ENCODE measurements around the gene RNF112.

DNA sequence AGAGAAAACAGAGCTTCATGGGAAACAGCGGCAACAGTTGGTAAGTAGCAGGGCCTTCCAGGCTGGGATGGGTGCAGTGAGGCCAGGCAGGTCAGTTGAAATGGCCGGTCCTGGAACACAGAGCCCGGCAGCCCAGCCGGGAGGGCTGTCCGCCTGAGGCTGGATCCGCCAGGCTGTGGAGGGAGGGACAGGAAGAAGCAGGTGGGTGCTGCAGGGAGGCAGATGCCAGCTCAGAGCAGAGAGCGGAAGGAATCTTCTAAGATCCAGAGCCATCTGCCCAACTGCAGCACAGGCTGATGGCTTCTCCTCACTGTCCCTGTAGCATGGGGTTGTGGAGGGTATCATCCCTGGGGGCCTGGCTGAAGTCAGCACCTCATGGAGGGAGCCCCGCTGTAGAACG, 599 bp downstream of the RNF112 start:
- TF ChIP-seq, protein P1, sequence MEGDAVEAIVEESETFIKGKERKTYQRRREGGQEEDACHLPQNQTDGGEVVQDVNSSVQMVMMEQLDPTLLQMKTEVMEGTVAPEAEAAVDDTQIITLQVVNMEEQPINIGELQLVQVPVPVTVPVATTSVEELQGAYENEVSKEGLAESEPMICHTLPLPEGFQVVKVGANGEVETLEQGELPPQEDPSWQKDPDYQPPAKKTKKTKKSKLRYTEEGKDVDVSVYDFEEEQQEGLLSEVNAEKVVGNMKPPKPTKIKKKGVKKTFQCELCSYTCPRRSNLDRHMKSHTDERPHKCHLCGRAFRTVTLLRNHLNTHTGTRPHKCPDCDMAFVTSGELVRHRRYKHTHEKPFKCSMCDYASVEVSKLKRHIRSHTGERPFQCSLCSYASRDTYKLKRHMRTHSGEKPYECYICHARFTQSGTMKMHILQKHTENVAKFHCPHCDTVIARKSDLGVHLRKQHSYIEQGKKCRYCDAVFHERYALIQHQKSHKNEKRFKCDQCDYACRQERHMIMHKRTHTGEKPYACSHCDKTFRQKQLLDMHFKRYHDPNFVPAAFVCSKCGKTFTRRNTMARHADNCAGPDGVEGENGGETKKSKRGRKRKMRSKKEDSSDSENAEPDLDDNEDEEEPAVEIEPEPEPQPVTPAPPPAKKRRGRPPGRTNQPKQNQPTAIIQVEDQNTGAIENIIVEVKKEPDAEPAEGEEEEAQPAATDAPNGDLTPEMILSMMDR (IDR thresholded peaks at IDR 0.05), result no peak
- TF ChIP-seq POLR2AphosphoS5 (IDR thresholded peaks at IDR 0.05) (no peak), POLR2A (IDR thresholded peaks at IDR 0.05) (no peak)
